Measurements from ENCODE around the gene ZCCHC24.
A peak's percentile ranks its signal among the peaks of the same experiment; 100 is the strongest.
"Not testable (repeated sequence)": the region's sequence is repeated elsewhere in the genome, so short reads cannot be mapped to it uniquely, and the experiment has no call there.

Gene ZCCHC24

DNA sequence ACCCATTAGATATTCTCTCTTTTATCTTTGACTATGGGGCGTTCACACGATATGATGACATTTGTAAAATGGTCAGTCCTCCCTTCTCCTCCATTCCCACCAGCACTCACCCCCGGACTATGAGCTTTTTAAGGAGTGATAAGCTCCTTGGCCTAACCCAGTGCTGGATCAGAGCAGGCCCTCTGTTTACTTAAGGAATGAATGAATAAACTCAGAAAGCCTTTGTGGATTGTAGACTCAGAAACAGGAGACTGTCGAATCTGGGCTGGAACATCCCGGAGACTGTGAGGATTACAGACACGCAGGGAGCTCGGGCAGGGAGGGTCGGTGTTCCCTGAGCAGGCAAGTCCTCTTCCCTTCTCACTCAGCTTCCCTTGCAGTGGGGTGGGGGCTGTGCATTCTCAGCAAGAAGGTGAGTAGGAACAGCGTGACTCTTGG, 6.8 kb upstream of the ZCCHC24 start:
- peak overlapping the region; percentile 8; the same call in 1 of the 2 replicates for H3K4me3 ChIP-seq (ENCODE audit: low read depth, low read length)
- TF ChIP-seq, protein P1, sequence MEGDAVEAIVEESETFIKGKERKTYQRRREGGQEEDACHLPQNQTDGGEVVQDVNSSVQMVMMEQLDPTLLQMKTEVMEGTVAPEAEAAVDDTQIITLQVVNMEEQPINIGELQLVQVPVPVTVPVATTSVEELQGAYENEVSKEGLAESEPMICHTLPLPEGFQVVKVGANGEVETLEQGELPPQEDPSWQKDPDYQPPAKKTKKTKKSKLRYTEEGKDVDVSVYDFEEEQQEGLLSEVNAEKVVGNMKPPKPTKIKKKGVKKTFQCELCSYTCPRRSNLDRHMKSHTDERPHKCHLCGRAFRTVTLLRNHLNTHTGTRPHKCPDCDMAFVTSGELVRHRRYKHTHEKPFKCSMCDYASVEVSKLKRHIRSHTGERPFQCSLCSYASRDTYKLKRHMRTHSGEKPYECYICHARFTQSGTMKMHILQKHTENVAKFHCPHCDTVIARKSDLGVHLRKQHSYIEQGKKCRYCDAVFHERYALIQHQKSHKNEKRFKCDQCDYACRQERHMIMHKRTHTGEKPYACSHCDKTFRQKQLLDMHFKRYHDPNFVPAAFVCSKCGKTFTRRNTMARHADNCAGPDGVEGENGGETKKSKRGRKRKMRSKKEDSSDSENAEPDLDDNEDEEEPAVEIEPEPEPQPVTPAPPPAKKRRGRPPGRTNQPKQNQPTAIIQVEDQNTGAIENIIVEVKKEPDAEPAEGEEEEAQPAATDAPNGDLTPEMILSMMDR (IDR thresholded peaks at IDR 0.05; ENCODE audit: low read depth, low read length), result no peak

DNA sequence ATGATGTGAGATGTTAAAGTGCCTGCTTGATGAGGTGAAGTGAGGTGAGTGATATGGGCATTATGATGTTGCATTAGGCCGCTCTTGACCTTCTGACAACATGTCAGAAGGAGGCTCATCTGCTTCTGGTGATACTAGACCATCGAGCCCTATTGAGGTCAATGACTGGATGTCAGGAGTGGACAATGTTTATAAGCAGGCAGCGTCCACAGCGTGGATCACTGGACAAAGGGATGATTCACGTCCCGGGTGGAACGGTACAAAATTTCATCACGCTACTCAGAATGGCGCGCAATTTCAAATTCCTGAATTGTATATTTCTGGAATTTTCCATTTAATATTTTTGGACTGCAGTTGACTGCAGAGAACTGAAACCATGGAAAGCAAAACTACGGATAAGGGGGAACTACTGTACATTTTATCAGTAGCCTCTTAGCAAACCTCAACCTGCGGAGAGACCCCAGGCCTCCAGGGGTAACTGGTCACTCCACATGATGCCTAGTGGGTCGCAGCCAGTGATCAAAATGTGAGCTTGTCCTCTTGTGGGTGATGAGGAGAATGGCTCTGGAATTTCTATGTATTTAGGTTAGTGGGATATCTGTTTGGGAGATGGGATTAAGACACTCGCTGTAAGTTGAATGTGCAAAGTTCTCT, 5.7 kb upstream of the ZCCHC24 start:
- H3K4me3 ChIP-seq (ENCODE audit: low read depth, low read length), result no peak overlapping the region
- TF ChIP-seq, protein P1 (IDR thresholded peaks at IDR 0.05; ENCODE audit: low read depth, low read length), result no peak

DNA sequence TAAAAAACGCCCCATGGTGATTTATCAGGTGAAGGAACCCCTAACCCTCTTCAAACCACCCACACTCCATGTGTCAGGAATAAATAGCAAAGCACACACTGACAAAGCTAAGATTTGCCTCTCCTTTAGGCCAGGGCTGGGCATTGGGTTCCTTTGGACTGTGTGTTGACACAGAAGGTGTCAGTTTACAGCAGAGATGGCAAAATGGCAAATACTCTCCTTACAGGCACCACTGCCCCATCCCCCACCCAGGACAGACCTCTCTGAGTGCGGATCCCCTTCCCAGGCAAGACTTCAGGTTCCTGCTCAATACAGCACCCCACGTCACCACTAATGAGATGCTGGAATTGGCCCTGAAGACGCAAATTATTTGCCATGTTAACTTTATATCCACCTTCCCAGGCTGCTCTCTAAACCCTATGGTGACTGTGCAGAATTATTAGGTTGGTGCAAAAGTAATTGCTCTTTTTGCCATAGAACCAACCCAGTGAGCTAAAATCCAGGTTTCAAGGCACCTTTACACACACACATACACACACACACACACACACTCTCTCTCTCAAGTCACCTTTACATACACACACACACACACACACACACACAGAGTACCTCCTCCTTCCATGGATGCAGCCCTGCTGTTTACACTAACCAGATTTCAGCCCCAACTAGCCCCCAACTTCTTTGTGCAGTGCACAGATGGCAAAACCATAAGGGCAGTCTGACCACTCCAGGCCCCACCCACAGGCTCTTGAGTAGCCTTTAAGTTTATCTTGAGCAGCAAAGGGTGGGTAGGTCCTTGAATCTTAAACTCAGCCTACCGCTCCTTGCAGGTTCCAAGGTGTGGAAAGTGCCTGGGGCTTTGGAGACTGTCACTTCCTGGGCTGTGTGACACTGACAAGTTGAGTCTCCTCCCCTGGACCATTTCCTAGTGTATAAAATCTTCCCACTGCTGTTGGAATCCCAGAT, 4.0 kb upstream of the ZCCHC24 start:
- no peak overlapping the region for H3K4me3 ChIP-seq (ENCODE audit: low read depth, low read length)
- TF ChIP-seq, protein P1 (IDR thresholded peaks at IDR 0.05; ENCODE audit: low read depth, low read length), result no peak

DNA sequence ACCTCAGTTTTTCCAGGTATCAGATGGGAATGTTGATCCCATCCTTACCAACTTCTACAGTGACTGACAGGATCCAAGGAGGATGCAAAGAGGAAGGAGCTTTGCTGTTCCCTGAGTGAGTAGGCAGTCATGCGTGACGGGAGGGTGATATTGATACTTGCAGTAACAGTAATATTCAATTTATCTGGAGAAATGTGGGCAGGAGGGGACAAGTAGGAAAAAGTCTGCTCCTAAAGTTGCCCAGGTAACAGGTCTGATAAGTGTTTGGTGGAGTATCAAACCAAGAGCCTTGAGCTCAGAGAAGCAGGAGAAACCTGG, 3.3 kb upstream of the ZCCHC24 start:
- TF ChIP-seq, protein P1 (IDR thresholded peaks at IDR 0.05; ENCODE audit: low read depth, low read length), result no peak
- H3K4me3 ChIP-seq (ENCODE audit: low read depth, low read length), result no peak overlapping the region

DNA sequence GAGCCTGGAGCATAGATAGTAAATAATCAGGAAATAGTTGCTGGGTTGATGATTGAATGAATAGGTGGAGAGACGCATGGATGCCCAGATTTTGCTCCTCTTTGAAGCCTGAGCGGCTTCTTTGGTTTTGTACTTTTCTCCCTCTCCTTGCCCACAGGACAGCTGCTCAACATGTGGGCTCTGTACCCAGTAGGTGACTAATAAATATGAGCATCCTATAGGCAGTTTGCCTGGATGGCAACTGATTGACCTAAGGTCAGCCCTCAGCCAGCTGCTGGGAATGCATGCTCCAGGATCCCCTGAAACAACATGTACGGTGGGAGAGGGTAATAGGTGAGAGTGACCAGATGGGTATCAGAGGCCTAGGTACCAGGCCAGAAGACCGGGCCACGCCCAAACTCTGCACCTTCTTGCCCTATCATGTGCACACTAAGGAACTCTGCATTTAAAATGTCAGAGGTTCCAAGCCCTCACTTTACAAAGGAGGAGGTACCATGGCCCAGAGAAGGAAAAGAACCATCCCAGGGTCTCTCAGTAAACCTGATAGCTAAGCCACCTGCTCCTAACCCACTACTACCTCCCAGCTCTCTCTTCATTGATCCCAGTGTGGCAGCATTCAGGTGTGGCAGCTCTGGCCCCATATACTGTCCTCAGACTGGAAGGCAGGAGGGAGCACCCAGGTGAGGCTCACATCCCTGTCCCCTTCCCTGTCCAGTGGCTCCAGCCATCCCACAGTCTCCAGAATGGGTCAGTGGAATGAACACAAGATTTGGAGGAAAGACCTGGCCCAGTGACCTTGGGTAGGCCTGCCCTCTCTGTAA, 2.7 kb upstream of the ZCCHC24 start:
- H3K4me3 ChIP-seq (ENCODE audit: low read depth, low read length), result no peak overlapping the region
- TF ChIP-seq, protein P1 (IDR thresholded peaks at IDR 0.05; ENCODE audit: low read depth, low read length), result no peak

DNA sequence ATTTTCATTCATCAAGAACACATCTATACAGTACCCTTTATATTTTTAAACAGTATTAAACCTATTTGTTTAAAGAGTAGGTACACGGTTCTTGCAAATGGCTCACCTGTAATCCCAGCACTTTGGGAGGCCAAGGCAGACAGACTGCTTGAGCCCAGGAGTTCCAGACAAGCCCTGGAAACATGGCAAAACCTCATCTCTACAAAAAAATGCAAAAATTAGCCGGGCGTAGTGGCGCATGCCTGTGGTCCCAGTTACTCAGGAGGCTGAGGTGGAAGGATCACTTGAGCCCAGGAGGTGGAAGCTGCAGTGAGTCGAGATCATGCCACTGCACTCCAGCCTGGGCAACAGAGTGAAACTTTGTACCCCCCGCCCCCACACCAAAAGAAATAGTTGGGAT, 1.8 kb upstream of the ZCCHC24 start:
- not testable (repeated sequence) for H3K4me3 ChIP-seq (ENCODE audit: low read depth, low read length)

DNA sequence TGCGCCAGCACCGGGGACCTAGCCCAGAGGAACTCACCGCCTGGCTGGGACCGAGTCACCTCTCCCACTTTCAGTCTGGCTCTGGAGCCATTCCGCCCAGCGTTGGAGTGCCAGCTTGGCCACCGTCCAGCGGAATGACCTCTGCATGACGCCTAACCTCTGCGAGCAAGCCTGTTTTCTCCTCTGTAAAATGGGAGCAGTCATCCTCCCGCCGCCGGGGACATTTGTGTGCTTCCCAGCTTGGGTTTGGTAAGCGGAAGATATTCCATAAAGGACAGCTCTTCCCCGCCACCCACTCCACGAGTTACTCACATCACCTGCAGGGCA, 1.3 kb upstream of the ZCCHC24 start:
- TF ChIP-seq, protein P1 (IDR thresholded peaks at IDR 0.05; ENCODE audit: low read depth, low read length), result no peak
- H3K4me3 ChIP-seq (ENCODE audit: low read depth, low read length), result peak overlapping the region; percentile 52

Data from WI38 (cell line).